ENCODE measurements around the gene KCNJ16.

The KCNJ16 gene

DNA sequence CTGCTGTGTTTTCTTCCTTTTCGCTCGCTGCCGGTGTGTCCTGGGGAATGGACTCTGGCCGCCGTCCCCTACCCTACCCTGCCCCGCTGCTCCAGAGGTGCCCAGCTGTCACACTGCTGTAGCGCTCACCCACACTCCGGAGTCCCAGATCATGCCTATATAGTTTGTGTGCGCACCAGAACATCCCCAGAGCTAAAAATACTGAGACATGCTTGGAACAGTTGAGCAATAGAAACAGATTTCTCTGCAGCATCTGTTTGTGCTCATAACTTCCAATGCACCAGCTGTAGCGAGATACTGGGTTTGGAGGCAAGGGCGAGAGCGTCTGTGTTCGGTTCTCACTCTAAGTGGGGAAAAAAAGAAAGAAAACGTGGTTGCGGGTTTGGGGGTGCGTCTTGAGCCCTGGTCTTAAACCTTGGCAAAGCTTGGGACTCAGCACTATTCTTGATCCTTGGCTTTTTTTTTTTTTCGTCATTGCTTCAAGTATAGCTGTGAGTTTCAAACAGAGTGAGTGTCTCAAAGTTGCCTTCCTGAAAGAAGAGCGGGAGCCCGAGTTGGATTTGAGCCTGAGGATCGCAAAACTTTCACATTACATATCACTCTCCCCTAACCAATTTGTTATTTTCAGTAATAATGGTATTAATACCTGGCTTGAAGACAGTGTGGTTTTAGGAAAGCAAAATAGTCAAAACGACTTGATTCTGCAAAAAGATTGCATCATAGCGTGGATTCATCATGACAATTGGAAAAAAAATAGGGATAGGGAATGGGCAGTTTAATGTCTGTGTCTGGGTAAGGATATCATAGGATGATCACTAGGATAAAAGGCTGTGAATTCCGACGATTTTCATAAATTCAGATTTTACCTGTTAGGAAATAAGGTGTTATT lies 94.9 kb downstream of the KCNJ16 start:
- DNase-seq = no peak
- Histone ChIP-seq H3K4me3 (ENCODE audit: low read depth, low read length) (peak overlapping the region; percentile 72), H3K27ac (no peak overlapping the region), H3K27me3 (replicated peaks) (no peaks in the 10 kb centered on the region), H3K36me3 (replicated peaks) (no peaks in the 10 kb centered on the region)
- TF ChIP-seq, protein P1, sequence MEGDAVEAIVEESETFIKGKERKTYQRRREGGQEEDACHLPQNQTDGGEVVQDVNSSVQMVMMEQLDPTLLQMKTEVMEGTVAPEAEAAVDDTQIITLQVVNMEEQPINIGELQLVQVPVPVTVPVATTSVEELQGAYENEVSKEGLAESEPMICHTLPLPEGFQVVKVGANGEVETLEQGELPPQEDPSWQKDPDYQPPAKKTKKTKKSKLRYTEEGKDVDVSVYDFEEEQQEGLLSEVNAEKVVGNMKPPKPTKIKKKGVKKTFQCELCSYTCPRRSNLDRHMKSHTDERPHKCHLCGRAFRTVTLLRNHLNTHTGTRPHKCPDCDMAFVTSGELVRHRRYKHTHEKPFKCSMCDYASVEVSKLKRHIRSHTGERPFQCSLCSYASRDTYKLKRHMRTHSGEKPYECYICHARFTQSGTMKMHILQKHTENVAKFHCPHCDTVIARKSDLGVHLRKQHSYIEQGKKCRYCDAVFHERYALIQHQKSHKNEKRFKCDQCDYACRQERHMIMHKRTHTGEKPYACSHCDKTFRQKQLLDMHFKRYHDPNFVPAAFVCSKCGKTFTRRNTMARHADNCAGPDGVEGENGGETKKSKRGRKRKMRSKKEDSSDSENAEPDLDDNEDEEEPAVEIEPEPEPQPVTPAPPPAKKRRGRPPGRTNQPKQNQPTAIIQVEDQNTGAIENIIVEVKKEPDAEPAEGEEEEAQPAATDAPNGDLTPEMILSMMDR (IDR thresholded peaks at IDR 0.05; ENCODE audit: low read depth, low read length, missing control alignments) = no peak
- in situ Hi-C loops (cut with HindIII; ENCODE audit: low pct_ligation_motif_present, low sequenced_read_pairs) = no loop called here

DNA sequence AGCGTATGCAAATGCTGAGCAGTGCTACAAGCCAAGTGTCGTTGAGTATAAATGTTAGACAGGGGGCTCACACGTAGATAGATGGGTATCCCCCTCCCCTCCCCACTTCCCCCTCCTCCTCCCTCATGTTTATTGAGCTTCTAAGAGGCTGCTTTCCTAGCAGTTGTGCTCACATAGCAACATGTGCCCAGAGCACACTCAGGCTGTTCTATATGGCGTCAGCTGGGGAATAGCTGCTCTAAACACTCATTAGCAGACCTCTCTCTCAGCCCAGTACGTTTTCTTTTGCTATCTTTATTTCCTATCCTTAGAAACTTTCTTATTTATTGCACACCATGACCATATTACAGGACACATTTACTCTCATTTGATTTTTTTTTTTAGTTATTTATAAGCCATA lies 96.1 kb downstream of the KCNJ16 start:
- no peak overlapping the region for H3K4me3 ChIP-seq (ENCODE audit: low read depth, low read length)
- H3K36me3 ChIP-seq (replicated peaks) = no peaks in the 10 kb centered on the region
- no peak for DNase-seq
- in situ Hi-C loops (cut with HindIII; ENCODE audit: low pct_ligation_motif_present, low sequenced_read_pairs) = no loop called here
- no peaks in the 10 kb centered on the region for H3K27me3 ChIP-seq (replicated peaks)
- H3K27ac ChIP-seq = no peak overlapping the region
- TF ChIP-seq, protein P1 (IDR thresholded peaks at IDR 0.05; ENCODE audit: low read depth, low read length, missing control alignments) = no peak

- in situ Hi-C loops (cut with HindIII; ENCODE audit: low pct_ligation_motif_present, low sequenced_read_pairs) = no loop called here
- Histone ChIP-seq H3K4me3 (ENCODE audit: low read depth, low read length) (no peak overlapping the region), H3K36me3 (replicated peaks) (no peaks in the 10 kb centered on the region), H3K27me3 (replicated peaks) (no peaks in the 10 kb centered on the region), H3K27ac (no peak overlapping the region)
- TF ChIP-seq, protein P1 (IDR thresholded peaks at IDR 0.05; ENCODE audit: low read depth, low read length, missing control alignments) = no peak
- no peak for DNase-seq
These were observed 97.4 kb downstream of the KCNJ16 start for GRCh38 chr17:70172449-70172848.

GRCh38 chr17:70172923-70173322 lies 97.9 kb downstream of the KCNJ16 start:
- no peak overlapping the region for H3K27ac ChIP-seq
- in situ Hi-C loops (cut with HindIII; ENCODE audit: low pct_ligation_motif_present, low sequenced_read_pairs) = no loop called here
- DNase-seq = no peak
- H3K27me3 ChIP-seq (replicated peaks) = no peaks in the 10 kb centered on the region
- H3K4me3 ChIP-seq (ENCODE audit: low read depth, low read length) = no peak overlapping the region
- TF ChIP-seq, protein P1 (IDR thresholded peaks at IDR 0.05; ENCODE audit: low read depth, low read length, missing control alignments) = no peak
- H3K36me3 ChIP-seq (replicated peaks) = no peaks in the 10 kb centered on the region

- in situ Hi-C loops (cut with HindIII; ENCODE audit: low pct_ligation_motif_present, low sequenced_read_pairs) = no loop called here
- TF ChIP-seq, protein P1 (IDR thresholded peaks at IDR 0.05; ENCODE audit: low read depth, low read length, missing control alignments) = no peak
- Histone ChIP-seq H3K27me3 (replicated peaks) (no peaks in the 10 kb centered on the region), H3K36me3 (replicated peaks) (no peaks in the 10 kb centered on the region), H3K27ac (no peak overlapping the region), H3K4me3 (ENCODE audit: low read depth, low read length) (no peak overlapping the region)
- DNase-seq = no peak
These were observed 98.7 kb downstream of the KCNJ16 start for GRCh38 chr17:70173681-70174080.
